ENCODE results near the gene TEKTIP1.

TEKTIP1 gene

GRCh38 chr19:3554254-3555083 lies 15.5 kb downstream of the TEKTIP1 start:
- Histone ChIP-seq H3K9ac (ENCODE audit: low read length) (peak overlapping the region; percentile 16; the same call in 1 of the 2 replicates), H3K9me2 (ENCODE audit: low read depth, low read length) (no peaks in the 10 kb centered on the region), H3K9me3 (ENCODE audit: low read length) (no peaks in the 10 kb centered on the region), H2AFZ (ENCODE audit: low read length) (no peak overlapping the region), H3K79me2 (ENCODE audit: insufficient read depth, low read length) (no peaks in the 10 kb centered on the region), H3K4me2 (ENCODE audit: low read length) (peak overlapping the region; percentile 52), H3F3A (ENCODE audit: insufficient read depth, low read length) (no peaks in the 10 kb centered on the region), H3K36me3 (ENCODE audit: insufficient read depth, low read length) (peaks cover 9% of the 10 kb centered on the region; the same call in 1 of the 2 replicates), H3K27me3 (ENCODE audit: insufficient read depth, low read length) (no peaks in the 10 kb centered on the region), H3K4me3 (ENCODE audit: low read depth, low read length, poor library complexity, severe bottlenecking) (peak overlapping the region; percentile 23), H4K20me1 (ENCODE audit: insufficient read depth, low read length) (no peaks in the 10 kb centered on the region), H3K4me1 (ENCODE audit: insufficient read depth, low read length, severe bottlenecking) (peaks cover 43% of the 10 kb centered on the region), H3K27ac (ENCODE audit: low read depth, low read length, poor library complexity, severe bottlenecking) (peak overlapping the region; percentile 66)
- no peak for TF ChIP-seq EZH2 (IDR thresholded peaks at IDR 0.05; ENCODE audit: borderline replicate concordance, low read length)

GRCh38 chr19:3555653-3556422 lies 16.9 kb downstream of the TEKTIP1 start:
- peak overlapping the region; percentile 76 for H3K4me3 ChIP-seq (ENCODE audit: low read depth, low read length, poor library complexity, severe bottlenecking)

GRCh38 chr19:3556423-3556977 lies 17.5 kb downstream of the TEKTIP1 start:
- H4K20me1 ChIP-seq (ENCODE audit: insufficient read depth, low read length) = no peaks in the 10 kb centered on the region
- no peak for TF ChIP-seq EZH2 (IDR thresholded peaks at IDR 0.05; ENCODE audit: borderline replicate concordance, low read length)
- no peak for TF ChIP-seq CTCF (IDR thresholded peaks at IDR 0.05; ENCODE audit: low read length)
- no peak overlapping the region for H3K27ac ChIP-seq (ENCODE audit: low read depth, low read length, poor library complexity, severe bottlenecking)
- peak overlapping the region; percentile 55; the same call in 1 of the 2 replicates for H3K9ac ChIP-seq (ENCODE audit: low read length)
- H3K79me2 ChIP-seq (ENCODE audit: insufficient read depth, low read length) = no peaks in the 10 kb centered on the region
- no peak overlapping the region for H2AFZ ChIP-seq (ENCODE audit: low read length)
- H3K4me3 ChIP-seq (ENCODE audit: low read depth, low read length, poor library complexity, severe bottlenecking) = peak overlapping the region; percentile 76
- no peaks in the 10 kb centered on the region for H3K9me2 ChIP-seq (ENCODE audit: low read depth, low read length)
- peaks cover 43% of the 10 kb centered on the region for H3K4me1 ChIP-seq (ENCODE audit: insufficient read depth, low read length, severe bottlenecking)
- no peaks in the 10 kb centered on the region for H3K36me3 ChIP-seq (ENCODE audit: insufficient read depth, low read length)
- no peaks in the 10 kb centered on the region for H3F3A ChIP-seq (ENCODE audit: insufficient read depth, low read length)
- H3K4me2 ChIP-seq (ENCODE audit: low read length) = peak overlapping the region; percentile 96
- no peaks in the 10 kb centered on the region for H3K27me3 ChIP-seq (ENCODE audit: insufficient read depth, low read length)
- no peaks in the 10 kb centered on the region for H3K9me3 ChIP-seq (ENCODE audit: low read length)

More at GRCh38 chr19:3555653-3556422, 16.9 kb downstream of the TEKTIP1 start:
- no peaks in the 10 kb centered on the region for H3K79me2 ChIP-seq (ENCODE audit: insufficient read depth, low read length)
- no peak overlapping the region for H2AFZ ChIP-seq (ENCODE audit: low read length)
- H3K4me1 ChIP-seq (ENCODE audit: insufficient read depth, low read length, severe bottlenecking) = peaks cover 43% of the 10 kb centered on the region
- no peaks in the 10 kb centered on the region for H3K9me3 ChIP-seq (ENCODE audit: low read length)
- H3K4me2 ChIP-seq (ENCODE audit: low read length) = peak overlapping the region; percentile 96
- H3K36me3 ChIP-seq (ENCODE audit: insufficient read depth, low read length) = peaks cover 6% of the 10 kb centered on the region; the same call in 1 of the 2 replicates
- H3F3A ChIP-seq (ENCODE audit: insufficient read depth, low read length) = no peaks in the 10 kb centered on the region
- no peaks in the 10 kb centered on the region for H3K27me3 ChIP-seq (ENCODE audit: insufficient read depth, low read length)
- no peak for TF ChIP-seq CTCF (IDR thresholded peaks at IDR 0.05; ENCODE audit: low read length)
- no peak for TF ChIP-seq EZH2 (IDR thresholded peaks at IDR 0.05; ENCODE audit: borderline replicate concordance, low read length)
- no peaks in the 10 kb centered on the region for H3K9me2 ChIP-seq (ENCODE audit: low read depth, low read length)
- H3K27ac ChIP-seq (ENCODE audit: low read depth, low read length, poor library complexity, severe bottlenecking) = no peak overlapping the region
- no peak overlapping the region; the same call in 1 of the 2 replicates for H3K9ac ChIP-seq (ENCODE audit: low read length)
- H4K20me1 ChIP-seq (ENCODE audit: insufficient read depth, low read length) = no peaks in the 10 kb centered on the region
